Jurkat, Clone E6-1 (cell line): ENCODE data around the gene FAXC. TPM values are rescaled to one million over a fixed set of nuclear protein-coding genes. Genes with fewer than 3 reads are reported as not detected.

Experiments
- DNase-seq: peaks from one replicate; pipeline ENCODE4 v3.0.0-alpha.2; 2011; ENCODE audit warnings: low read depth, low spot score
- H3K4me3 ChIP-seq: 2 replicates; pipeline ENCODE4 v1.5.1; 2011; ENCODE audit warnings: mild to moderate bottlenecking, low read length, control low read depth, moderate library complexity
- polyA plus RNA-seq: library from polyadenylated mRNA; unstranded; fragments of >200 nt; gene quantifications from one replicate; pipeline ENCODE4 v1.2.1, GENCODE V29; 2012; ENCODE audit warnings: missing spikeins; ENCODE audit not compliant: insufficient read length, insufficient read depth

Gene FAXC
- polyA plus RNA-seq, result 3.1 TPM

DNA sequence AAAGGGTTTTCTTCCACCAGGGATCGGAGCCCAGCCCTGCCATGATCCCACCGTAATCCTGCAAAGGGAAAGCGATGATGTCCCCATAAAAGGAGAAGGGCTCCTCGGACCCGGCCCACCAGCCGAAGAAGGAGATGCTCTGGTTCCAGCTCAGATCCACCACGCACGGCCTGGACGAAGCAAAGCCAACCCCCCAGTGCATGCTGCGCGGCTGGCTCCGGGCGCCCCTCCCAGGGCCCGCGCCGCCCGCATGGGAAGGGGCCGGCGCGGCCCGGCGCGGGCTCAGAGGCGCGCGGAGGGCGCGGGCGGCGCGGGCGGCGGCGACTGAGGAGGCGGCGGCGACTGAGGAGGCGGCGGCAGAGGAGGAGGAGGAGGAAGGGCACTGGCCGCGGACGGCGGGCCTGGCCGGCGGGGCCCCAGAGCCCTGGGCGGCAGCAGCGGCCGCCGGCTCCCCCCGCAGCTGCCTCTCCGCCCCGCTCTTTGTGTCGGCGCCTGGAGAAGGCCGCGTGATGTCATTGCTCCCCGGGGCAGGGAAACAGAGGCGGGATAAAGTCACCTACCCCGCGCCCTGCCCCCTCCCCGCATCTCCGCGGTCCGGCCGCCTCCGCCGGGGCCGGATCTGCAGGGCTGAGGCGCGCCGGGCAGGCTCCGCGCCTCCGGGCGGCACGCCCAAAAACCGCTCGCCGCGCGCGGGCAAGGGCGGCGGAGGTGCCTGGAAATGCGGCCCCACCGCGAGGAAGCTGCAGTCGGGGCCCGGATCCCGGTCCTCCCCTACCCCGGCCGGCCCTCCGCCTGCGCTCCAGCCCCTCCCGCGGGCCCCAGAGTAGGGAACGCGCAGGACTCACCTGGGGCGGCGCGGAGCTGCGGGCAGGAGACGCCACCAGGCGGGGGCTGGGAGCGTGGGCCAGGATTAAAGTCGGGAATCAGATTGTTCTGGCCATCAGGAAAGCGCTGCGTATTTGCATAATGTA lies at the start of gene FAXC:
FAXC (minus strand) TSS at position 504 of the 971 bp plus-strand sequence; CDS start at position 202, 302 bp downstream.
- DNase-seq, result no peak
- peak within 1 kb of the TSS; percentile 46 for H3K4me3 ChIP-seq

DNA sequence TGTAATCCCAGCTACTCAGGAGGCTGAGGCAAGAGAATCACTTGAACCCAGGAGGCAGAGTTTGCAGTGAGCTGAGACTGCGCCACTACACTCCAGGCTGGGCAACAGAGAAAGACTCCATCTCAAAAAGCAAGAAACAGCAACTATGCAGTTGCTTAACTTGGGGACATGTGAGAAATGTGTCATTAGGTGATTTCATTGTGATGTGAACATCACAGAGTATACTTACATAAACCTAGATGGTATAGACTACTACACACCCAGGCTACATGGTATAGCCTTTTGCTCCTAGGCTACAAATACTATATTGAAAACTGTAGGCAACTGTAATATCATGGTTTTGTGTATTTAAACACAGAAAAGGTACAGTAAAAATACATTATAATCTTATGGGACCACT lies 47.8 kb upstream of the FAXC start:
- H3K4me3 ChIP-seq, result no peak overlapping the region
- no peak for DNase-seq

DNA sequence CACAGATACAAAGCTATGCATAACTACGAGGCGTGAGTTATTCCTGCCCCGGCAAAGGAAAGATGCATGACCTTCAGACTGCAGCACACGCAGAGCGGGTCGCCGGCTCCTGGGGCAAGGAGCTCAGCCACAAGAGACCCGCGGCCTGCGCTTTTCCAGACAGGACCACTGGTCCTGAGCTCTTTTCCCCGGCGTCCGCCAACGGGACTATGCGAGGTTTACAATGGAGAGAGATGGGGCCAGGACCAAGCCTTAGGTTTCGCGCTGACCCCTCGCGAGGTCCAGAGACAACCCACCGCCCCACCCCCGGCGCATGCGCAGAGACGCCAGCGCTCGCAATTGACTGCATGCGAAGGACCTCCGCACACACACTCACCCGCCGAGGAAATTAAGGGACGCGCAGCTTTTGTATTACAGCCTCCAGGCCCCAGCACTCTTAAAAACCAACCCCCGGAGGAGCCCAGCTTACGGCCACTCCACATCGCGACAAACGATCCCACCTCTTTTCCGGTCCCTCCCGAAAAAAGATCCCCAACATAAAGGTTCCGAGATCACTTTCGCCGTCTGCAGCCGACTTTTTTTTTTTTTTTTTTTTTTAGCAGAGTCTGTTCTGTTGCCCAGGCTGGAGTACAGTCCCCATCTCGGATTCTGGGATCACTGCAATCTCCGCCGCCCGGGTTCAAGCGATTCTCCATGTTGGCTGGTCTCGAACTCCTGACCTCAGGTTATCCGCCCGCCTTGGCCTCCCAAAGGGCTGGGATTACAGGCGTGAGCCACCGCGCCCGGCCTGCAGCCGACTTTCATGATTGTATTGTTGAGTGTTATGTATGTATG lies 44.4 kb upstream of the FAXC start, which contains the start of gene COQ3:
COQ3 (minus strand) TSS at position 498 of the 834 bp plus-strand sequence; CDS start at position 482, 16 bp downstream.
- peak; percentile 60 for DNase-seq
- peak within 1 kb of the TSS; percentile 84 for H3K4me3 ChIP-seq

DNA sequence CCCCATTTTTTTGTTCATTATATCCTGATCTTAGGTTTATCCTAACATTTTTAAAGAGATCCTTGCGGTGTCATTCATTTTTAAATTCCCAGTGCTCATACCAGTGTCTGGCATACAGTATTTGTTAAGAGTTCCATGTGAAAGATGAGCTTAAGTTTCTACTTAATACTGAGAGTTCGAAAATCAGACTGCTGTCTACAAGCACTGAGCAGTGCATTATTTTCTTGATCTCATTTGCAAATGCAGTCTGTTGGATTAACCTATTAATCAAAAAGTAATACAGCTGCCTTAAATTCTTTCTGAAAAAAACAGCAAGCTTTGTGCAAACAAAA lies 43.9 kb upstream of the FAXC start:
- no peak for DNase-seq
- H3K4me3 ChIP-seq, result peak overlapping the region; percentile 84

DNA sequence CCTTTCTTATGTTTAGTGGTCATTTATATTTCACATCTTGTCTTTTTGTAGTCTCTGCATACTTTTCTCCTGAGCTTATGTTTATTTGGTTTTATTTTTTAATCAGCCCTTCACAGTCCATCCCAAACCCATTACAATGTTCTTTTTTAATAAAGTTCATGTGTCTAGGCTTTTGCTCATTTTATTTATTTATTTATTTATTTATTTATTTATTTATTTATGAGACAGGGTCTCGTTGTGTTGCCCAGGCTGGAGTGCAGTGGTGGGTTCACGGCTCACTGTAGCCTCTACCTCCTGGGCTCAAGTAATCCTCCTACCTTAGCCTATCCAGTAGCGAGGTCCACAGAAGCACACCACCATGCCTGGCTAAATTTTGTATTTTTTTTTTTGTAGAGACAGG lies 41.4 kb upstream of the FAXC start:
- no peak overlapping the region for H3K4me3 ChIP-seq
- DNase-seq, result no peak

DNA sequence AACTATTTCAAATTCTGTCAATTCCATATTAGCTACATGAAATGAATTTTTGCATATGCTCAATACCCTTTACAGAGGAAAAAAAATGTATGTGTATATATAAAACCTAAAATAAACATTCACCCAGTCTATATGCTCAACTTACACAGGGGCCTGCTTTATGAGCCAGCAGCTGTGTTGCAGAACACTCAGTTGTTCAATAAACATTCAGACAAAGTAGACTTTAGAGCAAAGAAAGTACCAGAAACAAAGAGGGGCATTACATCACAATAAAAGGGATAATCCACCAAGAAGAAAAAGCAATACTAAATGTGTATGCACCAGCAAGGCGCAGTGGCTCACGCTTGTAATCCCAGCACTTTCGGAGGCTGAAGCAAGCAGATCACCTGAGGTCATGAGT lies 35.0 kb upstream of the FAXC start:
- no peak overlapping the region for H3K4me3 ChIP-seq
- no peak for DNase-seq

DNA sequence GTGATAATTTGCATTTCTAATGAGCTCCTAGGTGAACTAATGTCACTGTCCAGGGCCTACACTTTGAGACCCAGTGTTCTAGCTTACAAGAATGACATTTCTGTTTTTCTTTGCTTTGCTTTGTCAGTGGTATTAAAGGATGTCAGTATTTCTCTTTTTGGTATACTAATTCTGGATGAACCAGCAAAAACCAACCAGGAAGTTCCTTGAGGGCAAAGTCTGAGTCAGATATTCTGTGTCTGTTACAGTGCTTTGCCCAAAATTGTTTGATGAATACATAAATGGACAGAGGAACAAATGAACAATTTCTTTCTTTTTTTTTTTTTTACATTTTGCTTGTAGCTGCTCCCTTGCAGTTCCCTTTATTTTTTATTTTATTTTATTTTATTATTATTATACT lies 29.2 kb upstream of the FAXC start:
- no peak overlapping the region for H3K4me3 ChIP-seq
- no peak for DNase-seq

DNA sequence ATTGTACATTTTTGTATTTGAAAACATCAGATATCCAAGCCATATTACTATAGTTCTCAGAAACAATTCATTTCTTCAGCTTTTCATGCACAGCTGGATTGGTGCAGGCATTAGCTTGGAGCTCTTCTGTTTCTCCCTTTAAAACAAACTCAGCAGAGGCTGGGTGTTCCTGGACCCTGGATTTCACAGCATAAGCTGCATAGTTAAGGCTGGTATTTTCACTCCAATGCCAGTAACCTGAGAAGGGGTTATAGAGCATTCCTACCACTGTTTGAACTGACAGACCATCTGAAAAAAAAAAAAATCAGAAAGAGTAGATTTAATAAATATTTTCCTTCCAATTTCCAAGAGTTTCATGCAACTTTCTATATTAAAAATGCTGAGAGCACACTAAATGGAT lies 20.1 kb upstream of the FAXC start:
- DNase-seq, result no peak
- H3K4me3 ChIP-seq, result no peak overlapping the region

DNA sequence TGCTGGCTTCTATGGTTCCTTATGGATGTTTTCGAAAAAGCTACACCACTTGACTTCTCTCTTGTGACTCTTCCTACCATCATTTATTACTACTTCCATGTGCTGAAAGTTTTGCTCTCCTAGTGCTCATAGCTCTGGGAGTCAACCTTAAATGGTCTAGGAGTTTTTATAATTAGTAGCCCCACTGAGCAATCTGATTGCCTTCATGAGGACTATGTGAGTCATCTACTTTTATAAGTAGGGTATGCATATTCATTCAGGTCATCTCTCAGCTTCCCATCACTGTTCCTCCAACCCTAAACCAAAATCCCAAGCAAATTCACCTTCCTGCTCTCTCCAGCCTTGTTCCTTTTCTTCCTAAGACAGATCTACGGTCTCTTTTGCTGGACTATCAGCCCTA lies 17.4 kb upstream of the FAXC start:
- no peak for DNase-seq
- H3K4me3 ChIP-seq, result no peak overlapping the region

DNA sequence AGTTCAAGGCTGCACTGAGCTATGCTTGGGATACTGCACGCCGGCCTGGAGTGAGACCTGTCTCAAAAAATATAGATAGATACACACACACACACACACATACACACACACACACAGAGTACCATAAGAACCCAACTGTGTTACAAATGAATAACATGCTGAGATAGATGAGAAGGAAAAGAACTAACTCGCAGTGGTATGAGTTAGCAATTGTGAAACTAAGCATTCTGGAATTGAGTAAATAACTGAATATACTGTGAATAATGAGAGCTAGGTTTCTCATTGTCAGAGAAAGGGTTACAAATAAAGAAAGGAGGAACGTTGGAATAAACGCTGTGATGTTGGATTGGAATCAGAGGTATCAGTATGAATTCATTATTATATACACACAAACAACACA lies 14.6 kb upstream of the FAXC start:
- no peak for DNase-seq
- H3K4me3 ChIP-seq, result no peak overlapping the region

DNA sequence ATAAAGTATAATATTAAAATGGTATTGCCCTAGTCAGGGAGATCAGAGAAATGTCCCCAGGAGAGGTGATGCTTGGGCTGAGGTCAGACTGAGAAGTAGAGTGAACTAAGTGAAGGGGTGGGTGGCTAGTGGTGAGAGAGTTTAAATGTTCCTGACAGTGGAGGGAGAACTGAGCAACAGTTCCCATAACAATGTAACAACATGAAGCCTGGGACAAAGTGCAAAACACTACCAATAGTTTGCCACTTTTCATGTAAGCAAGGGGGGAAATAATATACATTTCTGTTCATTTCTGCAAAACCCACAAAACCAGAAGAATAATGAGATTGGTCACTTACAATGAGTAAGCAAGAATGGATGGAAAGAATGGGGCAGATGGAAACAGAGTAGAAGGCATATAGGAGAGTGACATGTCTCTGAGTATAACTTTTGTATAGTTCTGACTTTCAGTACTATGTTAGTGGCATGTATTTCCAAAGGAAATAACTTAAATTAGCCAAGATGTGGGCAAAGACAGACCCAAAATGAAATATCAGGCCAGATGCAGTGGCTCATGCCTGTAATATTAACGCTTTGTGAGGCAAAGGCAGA lies 13.3 kb upstream of the FAXC start:
- no peak overlapping the region for H3K4me3 ChIP-seq
- DNase-seq, result no peak

DNA sequence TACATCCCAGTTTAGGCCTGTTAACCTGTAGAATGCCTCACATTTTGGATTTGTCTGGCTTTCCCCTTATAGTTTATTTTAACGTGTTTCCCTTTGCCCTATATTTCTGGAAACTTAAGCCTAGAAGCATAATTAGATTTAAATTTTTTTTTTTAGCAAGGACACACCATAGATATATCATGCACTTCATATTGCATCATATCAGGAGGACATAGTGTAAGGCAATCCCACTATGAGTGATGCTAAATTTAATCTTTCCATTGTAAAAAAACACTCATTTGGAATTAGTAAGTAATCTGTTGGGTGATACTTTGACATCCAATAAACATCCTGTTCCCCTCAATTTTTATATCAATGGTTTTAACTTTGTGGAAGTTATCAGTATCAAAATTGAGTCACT lies 10.3 kb upstream of the FAXC start:
- no peak for DNase-seq
- no peak overlapping the region for H3K4me3 ChIP-seq

DNA sequence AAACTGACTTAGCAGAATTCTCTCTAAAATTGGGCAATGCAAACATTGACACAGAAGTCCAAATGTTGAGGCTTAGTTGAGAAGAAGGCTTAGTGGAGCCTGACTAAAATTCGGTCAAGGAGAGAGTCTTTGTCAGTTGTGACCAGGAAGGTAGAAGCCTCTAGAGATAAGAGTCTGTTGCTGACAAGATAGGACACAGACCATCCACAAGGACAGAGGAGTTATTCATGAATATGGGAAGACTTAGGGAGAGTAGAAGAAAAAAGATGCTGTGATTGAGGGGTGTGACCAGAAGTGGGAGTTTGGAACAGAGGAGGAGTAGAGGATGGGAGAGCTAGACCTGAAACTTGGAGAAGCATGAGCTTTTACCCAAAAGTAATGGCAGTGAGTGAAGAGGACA lies 7.2 kb upstream of the FAXC start:
- no peak overlapping the region for H3K4me3 ChIP-seq
- no peak for DNase-seq

DNA sequence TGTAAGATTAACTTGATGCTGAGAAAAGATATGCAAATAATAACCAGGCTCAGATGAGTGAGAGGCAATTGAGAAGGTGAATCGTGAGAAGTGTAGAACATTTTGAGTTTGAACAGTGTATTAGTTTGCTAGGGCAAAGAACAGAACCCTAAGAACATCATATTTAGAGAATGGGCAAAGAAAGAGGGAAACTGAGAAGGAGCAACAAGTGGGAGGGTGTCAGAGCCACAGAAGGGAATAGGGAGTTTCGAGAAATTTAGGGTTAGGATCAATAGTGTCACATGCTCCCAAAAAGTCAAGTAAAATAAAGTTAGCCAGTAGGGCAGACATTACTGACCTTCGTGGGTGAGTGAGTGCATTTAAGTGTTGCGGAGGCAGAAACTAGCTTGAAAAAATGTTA lies 5.5 kb upstream of the FAXC start:
- DNase-seq, result no peak
- H3K4me3 ChIP-seq, result no peak overlapping the region

DNA sequence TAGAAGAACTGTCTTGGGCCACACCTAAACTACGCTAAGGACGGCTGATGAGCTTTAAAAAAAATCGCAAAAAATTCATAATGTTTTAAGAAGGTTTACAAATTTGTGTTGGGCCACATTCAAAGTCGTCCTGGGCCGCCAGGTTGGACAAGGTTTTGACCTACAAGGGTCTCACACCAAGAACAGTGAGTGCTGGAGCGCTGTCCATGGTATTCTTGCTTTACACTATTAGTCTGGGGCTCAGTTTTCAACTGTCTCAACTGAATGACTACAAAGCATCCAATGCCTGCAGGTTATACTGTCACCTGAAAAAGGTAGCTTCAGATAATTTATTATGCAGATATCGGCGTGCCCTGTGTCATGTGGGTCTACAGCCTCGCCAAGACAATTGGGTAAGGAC lies 3.7 kb upstream of the FAXC start:
- no peak for DNase-seq

DNA sequence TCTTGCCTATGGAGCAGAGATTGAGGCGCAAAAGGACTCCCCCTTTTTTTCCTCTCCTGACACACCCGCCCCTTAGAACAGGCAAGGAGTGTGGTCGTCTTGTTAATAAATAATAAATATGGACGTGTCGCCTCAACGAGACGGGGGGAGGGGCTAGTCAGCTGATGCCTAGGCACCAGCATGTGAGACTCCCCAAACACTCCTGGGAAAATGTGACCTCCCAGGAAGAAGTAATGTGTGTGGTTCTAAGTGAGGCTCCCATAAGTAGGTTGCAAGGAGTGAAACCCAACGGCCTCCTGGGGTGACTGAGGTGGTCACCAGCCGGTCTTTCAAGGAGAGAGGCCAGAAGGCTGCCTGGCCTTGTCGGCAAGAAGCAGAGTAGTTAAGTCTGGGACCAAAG lies 1.1 kb upstream of the FAXC start:
- DNase-seq, result no peak
- H3K4me3 ChIP-seq, result no peak overlapping the region

More for the DNA sequence above, 3.7 kb upstream of the FAXC start:
- no peak overlapping the region for H3K4me3 ChIP-seq

DNA sequence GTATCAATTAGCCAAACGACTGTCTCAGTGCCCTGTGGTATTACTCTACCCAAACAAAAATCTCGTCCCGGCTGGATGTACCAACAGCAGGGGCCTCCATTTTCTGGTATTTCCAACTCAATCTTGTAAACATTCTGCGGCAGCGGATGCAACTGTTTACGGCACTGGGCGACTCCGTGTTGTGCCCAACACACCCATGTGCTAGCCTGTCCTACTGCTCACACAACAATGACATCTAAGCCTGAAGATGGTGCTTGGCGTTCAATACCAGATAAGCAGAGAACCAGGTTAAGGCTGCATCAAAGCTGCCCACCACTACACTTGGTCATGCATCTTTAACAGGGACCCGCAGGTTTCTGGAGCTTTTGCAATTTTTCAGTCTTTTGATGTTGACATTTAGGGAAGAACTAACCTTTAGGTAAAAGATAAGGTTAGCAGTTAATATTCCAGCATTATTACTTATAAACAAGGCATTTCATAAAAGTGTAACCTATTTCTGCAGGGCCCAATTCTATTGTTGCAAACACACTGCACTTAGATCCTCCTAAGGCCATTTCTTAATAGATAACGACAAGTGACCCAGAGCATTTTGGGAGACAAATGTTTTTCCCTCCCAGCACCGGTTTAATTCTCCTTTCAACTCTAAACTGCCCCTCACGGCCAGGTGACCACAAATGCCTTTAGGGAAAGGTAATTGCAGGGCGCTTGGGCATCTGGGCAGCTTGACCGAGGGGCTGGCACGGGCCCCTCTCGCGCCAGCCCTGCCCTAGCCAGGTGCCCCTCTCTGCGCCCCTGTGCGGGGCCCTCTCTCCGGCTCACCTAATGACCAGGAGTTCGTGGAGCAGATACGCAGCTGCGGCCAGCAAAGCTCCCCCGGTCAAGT lies 945 bp downstream of the FAXC start:
- peak overlapping the region; percentile 34 for H3K4me3 ChIP-seq
- no peak for DNase-seq

DNA sequence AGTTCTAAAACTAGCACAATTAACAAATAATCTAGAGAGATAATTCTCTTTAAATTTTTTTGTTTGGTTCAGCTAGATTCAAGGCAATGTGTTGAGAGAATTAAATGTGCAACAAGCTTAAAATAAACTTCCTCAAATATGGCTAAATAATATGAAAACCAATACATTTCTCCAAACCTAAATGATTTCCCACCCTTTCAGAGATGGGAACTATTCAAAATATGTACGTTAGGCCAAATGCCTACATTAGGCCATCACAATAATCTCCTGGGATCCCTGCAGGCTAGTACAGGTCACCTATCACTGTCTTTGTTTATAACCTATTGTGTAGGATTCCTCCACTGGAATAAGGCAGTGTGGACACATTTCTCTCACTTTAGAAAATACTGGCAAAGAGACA lies 1.7 kb downstream of the FAXC start:
- H3K4me3 ChIP-seq, result no peak overlapping the region
- no peak for DNase-seq

DNA sequence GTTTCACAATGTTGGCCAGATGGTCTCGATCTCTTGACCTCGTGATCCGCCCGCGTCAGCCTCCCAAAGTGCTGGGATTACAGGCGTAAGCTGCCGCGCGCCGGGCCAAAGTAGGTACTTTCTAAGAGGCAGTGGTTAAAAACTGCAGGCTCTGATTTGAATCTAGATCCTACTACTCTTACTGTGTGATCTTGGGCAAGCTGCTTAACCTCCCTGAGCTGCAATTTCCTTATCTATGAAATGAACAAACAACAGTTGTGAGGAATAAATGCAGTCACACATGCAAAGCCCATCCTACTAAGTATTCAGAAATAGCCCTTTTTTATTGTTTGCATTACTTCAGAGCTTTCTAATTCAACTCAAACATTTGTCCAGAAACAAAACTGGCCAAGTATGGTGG lies 2.9 kb downstream of the FAXC start:
- H3K4me3 ChIP-seq, result no peak overlapping the region
- DNase-seq, result no peak
